Measurements from ENCODE around the gene DST.
A peak's percentile ranks its signal among the peaks of the same experiment; 100 is the strongest.

The DST gene

GRCh38 chr6:56618050-56618449 lies 24.6 kb downstream of the DST start:
- peak; percentile 15 for DNase-seq

GRCh38 chr6:56616967-56617366 lies 25.7 kb downstream of the DST start:
- no peak for DNase-seq

GRCh38 chr6:56613247-56613851 lies 29.3 kb downstream of the DST start:
- DNase-seq = no peak

- DNase-seq = no peak
Observed at GRCh38 chr6:56608332-56608731, 34.4 kb downstream of the DST start.

DNA sequence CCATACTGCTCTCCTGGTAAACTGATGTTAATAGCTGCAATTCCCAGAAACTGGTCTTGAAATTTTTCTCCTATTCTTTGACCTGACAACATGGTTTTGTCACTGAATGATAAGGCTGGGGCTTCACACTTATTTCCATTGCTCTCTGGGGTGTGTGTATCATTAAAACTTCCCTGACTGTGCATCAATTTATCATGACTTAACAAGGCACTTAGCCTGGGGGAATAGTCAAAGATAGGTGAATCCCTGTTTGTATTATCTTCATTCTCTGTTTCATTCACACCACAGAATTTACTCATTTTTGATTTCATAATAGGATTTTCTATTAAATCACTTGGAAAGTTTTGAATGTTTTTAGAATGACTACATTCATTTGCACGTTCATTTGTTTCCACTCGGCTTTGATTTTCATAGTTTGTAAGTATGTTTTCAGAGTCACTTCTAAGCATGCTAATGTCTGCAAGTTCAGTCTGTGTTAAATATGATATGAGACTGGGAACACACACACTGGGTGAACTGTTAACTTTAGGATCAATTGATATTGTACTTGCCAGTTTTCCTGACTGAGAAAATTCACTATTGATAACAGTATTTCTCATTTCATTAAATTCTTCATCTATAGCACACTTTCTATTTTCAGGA lies 35.5 kb downstream of the DST start:
- DNase-seq = no peak

- DNase-seq = no peak
Observed at GRCh38 chr6:56605435-56605834, 37.3 kb downstream of the DST start.

- no peak for DNase-seq
Observed at GRCh38 chr6:56604186-56604585, 38.5 kb downstream of the DST start.

DNA sequence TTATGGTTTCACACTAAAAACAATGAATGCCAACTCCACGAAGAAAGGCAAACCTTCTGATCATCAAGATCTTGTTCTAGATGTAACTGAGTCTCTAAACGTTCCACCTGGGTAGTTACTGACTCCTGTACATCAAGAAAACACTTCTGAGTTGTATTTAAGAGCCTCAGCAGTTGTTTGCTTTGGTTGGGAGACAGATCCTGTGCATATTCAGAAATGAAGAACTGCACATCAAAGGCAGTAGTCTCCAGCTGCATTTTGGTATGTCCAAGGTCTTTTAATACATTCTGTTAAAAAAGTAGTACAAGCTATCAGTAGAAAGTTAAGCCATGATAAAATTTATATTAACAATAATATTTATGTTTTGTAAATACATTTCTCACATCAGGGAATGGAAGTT lies 41.3 kb downstream of the DST start:
- DNase-seq = no peak

DNA sequence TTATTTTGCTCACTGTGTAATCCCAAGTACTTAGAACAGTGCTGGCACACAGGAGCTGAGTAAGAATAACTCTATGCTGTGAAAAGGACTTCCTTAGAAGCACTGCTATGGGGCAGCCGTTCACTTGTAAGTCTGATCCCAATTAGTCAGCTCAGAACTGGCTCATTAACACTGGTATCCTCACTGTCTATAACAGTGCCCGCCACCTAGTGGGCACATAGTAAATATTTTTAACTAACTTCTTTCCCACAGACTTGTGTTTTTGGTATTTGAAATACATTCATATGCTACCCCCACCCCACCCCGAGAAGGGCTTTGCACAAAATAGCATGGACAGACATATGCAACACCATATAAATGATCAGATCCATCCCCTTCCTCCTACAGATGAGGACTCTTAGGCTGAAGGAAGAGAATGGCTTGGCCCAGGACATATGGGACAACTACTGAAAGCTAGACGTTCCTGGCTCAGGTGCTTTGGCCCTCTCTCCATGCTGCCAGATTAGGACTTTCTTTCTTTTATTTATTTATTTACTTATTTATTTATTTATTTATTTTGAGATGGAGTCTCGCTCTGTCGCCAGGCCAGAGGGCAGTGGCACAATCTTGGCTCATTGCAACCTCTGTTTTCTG lies 47.1 kb downstream of the DST start:
- peak; percentile 86 for DNase-seq

DNA sequence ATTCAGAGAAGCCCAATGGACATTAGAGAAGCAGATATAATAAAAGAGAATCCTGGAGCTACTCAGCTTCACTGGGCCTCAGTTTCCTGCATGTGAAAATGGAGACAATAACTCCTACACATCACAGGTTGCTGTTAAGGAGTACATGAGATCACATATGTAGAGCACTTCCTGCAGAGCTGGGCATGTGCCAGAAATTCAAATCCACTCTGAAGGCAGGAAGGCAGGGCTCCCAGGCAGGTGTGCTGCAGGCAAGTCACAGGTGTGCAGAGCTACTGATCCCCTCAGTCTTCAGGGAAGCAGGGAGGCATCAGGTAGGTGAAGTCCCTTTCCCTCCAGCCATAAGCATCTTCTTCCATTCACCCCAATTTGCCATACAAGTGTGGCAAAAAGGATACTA lies 48.0 kb downstream of the DST start:
- no peak for DNase-seq

GRCh38 chr6:56593801-56594318 lies 48.8 kb downstream of the DST start:
- DNase-seq = no peak

DNA sequence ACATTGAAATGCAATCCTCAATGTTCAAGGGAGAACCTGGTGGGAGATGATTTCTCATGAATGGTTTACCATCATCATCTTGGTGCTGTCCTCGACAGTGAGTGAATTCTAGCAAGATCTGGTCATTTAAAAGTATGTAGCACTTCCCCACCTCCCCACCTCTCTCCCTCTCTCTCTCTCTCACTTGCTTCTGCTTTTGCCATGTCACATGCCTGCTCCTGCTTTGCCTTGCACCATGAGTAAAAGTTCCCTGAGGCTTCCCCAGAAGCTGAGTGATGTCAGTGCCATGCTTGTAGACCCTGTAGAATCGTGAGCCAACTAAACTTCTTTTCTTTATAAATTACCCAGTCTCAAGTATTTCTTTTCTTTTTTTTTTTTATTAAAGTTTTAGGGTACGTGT lies 60.5 kb downstream of the DST start:
- DNase-seq = no peak

- DNase-seq = no peak
Observed at GRCh38 chr6:56581296-56581925, 61.3 kb downstream of the DST start.

GRCh38 chr6:56580271-56580670 lies 62.4 kb downstream of the DST start:
- no peak for DNase-seq

GRCh38 chr6:56579155-56579851 lies 63.4 kb downstream of the DST start:
- DNase-seq = no peak

DNA sequence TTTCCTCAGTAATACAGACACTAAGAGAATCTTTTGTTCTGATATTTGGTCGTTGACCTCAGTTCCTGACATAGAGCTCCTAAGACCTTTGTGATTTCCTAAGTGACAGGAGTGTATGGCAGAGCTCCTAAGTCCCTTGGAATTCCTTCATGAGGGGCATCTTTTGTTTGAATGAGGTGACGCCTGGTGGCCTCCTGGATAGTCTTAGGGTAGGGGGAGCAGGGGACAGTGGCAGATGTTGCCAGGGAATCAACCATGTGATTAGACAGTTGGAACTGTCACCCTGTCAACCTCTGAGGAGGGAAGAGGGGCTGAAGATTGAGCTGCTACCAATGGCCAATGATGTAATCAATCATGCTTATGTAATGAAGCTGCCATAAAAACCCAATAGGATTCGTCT lies 67.0 kb downstream of the DST start:
- DNase-seq = no peak

GRCh38 chr6:56574292-56574691 lies 68.4 kb downstream of the DST start:
- no peak for DNase-seq

DNA sequence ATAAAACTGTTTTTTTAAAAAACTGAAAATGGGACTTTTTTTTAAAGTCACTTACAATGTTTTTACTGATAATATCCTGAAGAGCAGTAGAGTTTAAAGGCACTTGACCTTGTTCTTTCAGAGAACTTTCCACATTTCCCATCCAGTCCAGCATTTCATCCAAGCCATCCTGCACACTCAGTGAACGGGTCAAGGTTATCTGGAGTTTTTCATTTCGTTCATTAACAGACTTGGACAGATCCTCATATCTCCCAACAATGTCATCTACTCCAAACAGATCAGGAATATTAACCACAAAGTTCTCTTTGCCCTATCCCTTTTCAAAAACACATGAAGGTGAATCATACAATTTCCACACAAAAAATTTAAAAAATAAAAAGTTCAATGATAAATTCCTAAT lies 69.1 kb downstream of the DST start:
- DNase-seq = no peak

- DNase-seq = no peak
Observed at GRCh38 chr6:56572788-56573471, 69.8 kb downstream of the DST start.

- DNase-seq = no peak
Observed at GRCh38 chr6:56571605-56572004, 71.1 kb downstream of the DST start.

DNA sequence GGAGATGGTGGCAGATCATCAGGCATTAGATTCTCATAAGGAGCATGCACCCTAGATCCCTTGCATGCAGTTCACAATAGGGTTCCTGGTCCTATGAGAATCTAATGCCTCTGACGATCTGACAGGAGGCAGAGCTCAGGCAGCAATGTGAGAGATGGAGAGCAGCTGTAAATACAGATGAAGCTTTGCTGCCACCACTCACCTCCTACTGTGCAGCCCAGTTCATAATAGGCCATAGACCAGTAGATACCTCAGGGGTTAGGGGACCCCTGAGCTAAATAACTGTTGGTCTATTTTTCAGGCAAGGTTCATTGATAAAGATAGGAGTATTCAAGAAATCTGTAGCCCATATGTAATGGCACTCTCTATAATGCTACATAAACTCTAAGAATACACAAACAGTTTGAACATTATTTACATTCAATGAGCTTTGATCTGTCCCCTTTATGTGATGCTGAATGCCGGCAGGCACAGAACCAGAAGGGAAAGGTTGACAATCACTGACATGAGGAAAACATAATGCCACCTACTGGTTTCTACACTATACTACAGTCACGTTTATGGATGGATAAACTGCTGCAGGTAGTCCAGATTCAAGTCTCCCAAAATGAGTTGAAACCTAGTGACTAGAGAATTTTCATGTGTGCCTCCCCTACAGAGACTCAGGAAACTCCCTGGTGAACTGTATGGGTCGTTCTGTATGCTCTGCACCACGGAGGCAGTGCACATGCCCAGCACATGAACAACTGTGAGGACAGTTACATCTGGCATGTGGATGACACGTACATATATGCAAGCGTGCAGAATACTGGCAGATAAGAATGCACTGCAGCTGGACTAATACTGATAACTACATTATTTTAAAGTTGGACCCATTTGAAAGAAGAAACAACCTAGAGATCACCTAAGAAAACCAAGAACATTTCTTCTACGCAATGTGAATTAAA lies 72.0 kb downstream of the DST start:
- peak; percentile 66 for DNase-seq

DNA sequence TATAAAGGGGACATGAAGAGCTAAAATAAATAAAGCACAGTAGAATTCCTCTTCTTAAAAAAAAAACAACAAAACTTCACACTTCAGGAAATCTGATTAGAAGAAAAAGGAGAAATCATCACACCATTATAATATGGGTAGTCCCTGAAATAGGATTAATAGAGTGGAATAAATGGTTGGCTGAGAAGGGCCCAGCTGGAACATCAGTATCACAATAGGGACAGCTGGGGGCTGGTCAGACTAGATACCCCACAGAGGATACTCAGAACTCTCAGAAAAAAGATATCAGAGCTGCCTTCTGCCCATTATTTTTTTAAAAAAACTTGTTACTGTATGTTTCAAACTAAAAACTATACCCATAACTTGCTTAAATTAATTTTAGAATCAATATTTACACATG lies 75.2 kb downstream of the DST start:
- no peak for DNase-seq

Data from OCI-M1 (cell line).